Fibroblast of peridontal ligament (primary cell): ENCODE data around the gene ITPA.
A peak's percentile ranks its signal among the peaks of the same experiment; 100 is the strongest.

Source experiments
- DNase-seq: peaks from one replicate; pipeline ENCODE4 v3.0.0-alpha.2; 2010; ENCODE audit errors: extremely low read depth

ITPA gene

GRCh38 chr20:3244613-3245012 is 35.3 kb downstream of the ITPA start:
- no peak for DNase-seq

GRCh38 chr20:3245156-3245555 is 35.9 kb downstream of the ITPA start:
- DNase-seq: no peak

GRCh38 chr20:3245711-3246110 is 36.4 kb downstream of the ITPA start:
- DNase-seq: no peak

DNA sequence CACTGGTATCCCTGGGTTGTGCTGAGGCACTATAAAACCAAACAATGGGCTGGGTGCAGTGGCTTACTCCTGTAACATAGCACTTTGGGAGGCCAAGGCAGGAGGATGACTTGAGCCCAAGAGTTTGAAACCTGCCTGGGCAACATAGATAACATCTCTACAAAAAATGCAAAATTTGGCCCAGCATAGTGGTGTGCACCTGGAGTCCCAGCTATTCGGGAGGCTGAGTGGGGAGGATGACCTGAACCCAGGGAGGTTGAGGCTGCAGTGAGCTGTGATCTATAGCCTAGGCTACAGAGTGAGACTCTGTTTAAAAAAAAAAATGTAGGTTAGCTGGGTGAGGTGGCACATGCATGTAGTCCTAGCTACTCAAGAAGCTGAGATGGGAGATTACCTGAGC is 37.4 kb downstream of the ITPA start:
- no peak for DNase-seq

DNA sequence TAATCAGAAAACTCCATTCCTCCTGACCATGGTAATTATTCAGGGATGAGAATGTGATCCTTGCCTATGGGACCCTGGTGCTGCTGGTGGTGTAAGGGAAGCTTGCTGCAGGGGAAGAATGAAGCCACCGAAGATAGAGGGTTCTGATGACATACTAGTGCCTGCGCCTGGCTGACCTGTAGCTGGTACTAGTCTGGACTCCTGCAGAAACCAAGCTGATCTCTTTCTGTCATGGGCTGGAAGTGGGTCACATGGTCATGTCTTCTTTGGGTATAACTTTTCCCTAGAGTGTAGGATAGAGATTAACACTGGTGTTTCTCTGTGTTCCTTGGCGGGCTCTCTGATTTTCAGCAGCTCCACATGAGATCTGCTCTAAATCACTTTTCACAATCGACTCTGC is 38.3 kb downstream of the ITPA start:
- no peak for DNase-seq

DNA sequence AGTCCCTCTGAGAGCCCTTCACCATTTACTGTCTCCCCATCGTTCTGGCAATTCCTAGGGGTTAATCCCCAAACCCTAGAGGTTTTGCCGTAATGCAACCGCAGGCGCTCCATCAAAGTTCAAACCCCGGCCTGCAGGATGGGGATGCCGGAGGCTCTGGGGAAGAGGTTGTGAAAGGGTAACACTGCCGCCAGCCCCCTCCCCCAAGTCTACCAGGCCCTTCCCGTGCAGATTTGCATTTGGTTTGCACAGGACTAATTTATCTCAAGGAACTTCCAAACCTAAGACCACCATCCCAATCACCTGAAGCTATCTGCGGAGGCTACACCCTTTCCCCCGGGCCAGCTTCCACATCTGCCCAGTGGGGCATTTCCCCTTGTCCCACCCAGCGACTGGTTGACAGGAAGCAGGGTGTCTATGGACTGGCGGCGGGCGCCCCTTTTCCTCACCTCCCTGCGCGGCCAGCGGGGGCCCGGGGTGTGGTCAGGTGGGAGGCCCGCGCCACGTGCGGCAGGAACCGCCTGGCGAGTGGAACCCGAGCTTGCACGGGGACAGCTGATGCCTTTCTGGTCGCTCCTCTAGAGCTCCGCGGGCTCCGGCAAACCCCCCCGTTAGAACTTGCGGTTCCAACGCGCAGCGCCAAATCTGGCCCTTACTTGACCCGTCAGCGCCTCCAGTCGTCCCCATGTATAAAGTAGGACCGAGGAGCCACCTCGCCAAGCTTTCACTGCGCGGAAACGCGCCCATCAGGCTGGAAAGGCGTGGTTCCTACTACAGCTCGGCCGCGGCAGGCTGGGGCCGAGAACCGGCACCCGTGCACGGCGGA is 39.1 kb downstream of the ITPA start:
- DNase-seq: no peak

DNA sequence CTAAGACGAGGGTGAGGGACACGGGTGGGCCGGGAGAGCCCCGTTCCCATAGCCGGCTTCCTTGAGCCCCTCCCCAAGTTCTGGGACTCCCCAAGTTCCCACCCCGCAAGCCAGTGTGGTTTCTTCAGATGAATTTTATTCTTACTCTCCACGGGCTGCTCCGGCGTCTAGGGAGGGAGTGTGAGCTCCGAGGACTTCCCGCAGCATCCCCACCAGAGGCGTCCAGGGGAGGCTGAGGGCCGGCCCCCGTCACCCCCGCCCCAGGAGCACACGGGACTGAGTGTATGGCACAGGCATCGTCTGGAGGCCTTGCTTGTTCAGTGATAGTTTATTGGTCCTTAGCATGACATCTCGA is 39.7 kb downstream of the ITPA start:
- DNase-seq: no peak

GRCh38 chr20:3250091-3250504 is 40.8 kb downstream of the ITPA start:
- no peak for DNase-seq

DNA sequence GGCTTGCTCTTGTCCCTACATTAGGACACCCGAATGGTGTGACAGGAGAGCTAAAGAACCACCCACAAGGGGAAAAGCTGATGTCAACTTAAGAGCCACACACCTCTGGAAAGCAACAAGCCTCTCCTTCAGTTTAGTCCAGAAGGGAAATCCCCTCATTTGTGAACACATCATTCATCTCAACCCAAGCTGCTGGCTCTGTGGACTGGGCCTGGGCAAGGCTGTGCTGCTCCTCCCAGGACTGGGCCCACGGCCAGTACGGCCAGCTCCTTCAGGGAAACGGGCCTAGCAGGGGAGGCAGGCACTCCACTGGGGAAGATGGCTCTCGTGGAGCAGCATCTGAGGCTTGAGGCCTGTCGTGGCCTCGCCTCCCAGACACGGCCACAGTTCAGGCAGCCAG is 42.5 kb downstream of the ITPA start:
- peak; percentile 39 for DNase-seq

GRCh38 chr20:3255728-3256127 is 46.4 kb downstream of the ITPA start:
- DNase-seq: no peak

GRCh38 chr20:3258429-3258828 is 49.1 kb downstream of the ITPA start:
- DNase-seq: no peak

GRCh38 chr20:3262566-3262965 is 53.3 kb downstream of the ITPA start:
- DNase-seq: no peak

GRCh38 chr20:3270051-3270450 is 60.8 kb downstream of the ITPA start:
- DNase-seq: no peak

DNA sequence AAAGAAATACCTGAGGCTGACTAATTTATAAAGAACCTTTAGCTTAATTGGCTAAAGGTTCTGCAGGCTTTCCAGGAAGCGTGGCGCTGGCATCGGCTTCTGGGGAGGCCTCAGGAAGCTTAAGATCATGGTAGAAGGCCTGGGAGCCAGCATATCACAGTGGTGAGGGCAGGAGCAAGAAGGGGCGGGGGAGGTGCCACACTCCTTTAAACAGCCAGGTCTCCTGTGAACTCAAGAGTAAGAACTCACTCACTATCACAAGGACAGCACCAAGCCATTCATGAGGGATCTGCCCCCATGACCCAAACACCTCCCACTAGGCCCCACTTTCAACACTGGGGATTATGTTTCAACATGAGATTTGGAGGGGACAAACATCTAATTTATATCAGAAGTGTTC is 64.1 kb downstream of the ITPA start:
- DNase-seq: no peak
